Endothelial cell (in vitro differentiated cells): ENCODE results near the gene GNAQ. TPM values are rescaled to one million over a fixed set of nuclear protein-coding genes. Genes with fewer than 3 reads are reported as not detected.

Source experiments
- DNase-seq: peaks from one replicate; pipeline ENCODE4 v3.0.0; 2021; ENCODE audit warnings: low spot score
- H3K27ac Mint-ChIP-seq: one replicate; pipeline ENCODE4 v1.8.0; 2021; ENCODE audit warnings: mixed read lengths, inconsistent platforms; ENCODE audit not compliant: unreplicated experiment
- H3K27me3 Mint-ChIP-seq: one replicate; pipeline ENCODE4 v1.8.0; 2021; ENCODE audit warnings: mild to moderate bottlenecking, moderate library complexity, mixed read lengths, inconsistent platforms; ENCODE audit not compliant: unreplicated experiment
- H3K36me3 Mint-ChIP-seq: one replicate; pipeline ENCODE4 v1.8.0; 2021; ENCODE audit warnings: mild to moderate bottlenecking, low read depth, mixed read lengths, inconsistent platforms; ENCODE audit not compliant: unreplicated experiment
- H3K4me1 Mint-ChIP-seq: one replicate; pipeline ENCODE4 v1.8.0; 2021; ENCODE audit warnings: mild to moderate bottlenecking, mixed read lengths, inconsistent platforms; ENCODE audit not compliant: unreplicated experiment
- H3K4me3 Mint-ChIP-seq: one replicate; pipeline ENCODE4 v1.8.0; 2021; ENCODE audit warnings: mild to moderate bottlenecking, mixed read lengths, inconsistent platforms; ENCODE audit not compliant: unreplicated experiment
- H3K9me3 Mint-ChIP-seq: one replicate; pipeline ENCODE4 v1.8.0; 2021; ENCODE audit warnings: mixed read lengths, inconsistent platforms; ENCODE audit not compliant: unreplicated experiment
- CTCF ChIP-seq: fragments of 200-600 bp; sonication (generic); IDR thresholded peaks from one replicate; pipeline ENCODE4 v1.5.0; 2021; ENCODE audit warnings: antibody characterized with exemption; ENCODE audit not compliant: unreplicated experiment
- total RNA-seq: library from RNA; stranded (reverse); fragmentation: NEBNext Ultra II Directional; extraction: Animal tissue kit (Norgen Biotek cat#: 25700); gene quantifications from one replicate; pipeline ENCODE4 v1.2.1, GENCODE V29; 2021; ENCODE audit not compliant: unreplicated experiment

Gene GNAQ
- total RNA-seq, 1 donor from 2014 or later, result 94.6 TPM

GRCh38 chr9:77667151-77667550 is 364.5 kb downstream of the GNAQ start:
- peaks cover 3% of the 10 kb centered on the region for H3K27me3 Mint-ChIP-seq
- H3K9me3 Mint-ChIP-seq, result no peaks in the 10 kb centered on the region
- H3K4me1 Mint-ChIP-seq, result no peaks in the 10 kb centered on the region
- DNase-seq, result no peak
- no peaks in the 10 kb centered on the region for H3K36me3 Mint-ChIP-seq
- H3K27ac Mint-ChIP-seq, result no peak overlapping the region
- TF ChIP-seq CTCF, result no peak
- H3K4me3 Mint-ChIP-seq, result no peak overlapping the region

Other genes starting within 250 kb of the GNAQ start
- gene CEP78, start 204.3 kb upstream of the GNAQ start, total RNA-seq, result 21.7 TPM